ENCODE measurements around the gene FARP1.

FARP1 gene

DNA sequence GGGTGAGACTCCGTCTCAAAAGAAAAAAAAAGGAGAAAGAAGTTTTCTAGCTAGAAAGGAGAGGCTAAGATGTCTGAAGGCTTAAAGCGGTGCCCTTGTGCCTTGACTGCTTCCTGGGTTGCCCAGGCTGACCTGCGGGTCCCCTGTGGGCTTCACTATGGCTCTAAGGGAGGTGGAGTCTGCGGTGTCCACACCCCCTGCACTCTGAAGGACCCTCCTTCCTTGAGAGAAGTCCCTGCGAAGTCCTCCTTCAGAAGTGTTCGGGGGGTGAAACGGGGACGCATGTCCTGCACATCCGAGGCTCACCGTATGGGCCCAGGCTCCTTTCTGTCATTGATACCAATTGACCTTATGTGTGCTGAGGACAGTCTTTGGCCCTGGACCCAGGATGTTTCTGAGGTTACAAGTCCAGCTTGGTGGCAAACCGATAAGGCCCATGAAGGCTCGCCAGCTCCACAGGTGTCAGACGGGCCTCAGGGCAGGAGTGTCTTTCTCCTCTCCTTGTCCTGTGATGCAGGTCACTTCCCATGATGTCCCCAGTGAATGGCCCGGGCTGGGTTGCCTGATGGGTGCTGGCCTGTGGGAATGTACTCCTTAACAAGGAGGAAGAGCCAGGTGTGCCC, 45.8 kb downstream of the FARP1 start:
- no peak overlapping the region for H3K4me3 ChIP-seq (ENCODE audit: low read depth, low read length)
- TF ChIP-seq, protein P1, sequence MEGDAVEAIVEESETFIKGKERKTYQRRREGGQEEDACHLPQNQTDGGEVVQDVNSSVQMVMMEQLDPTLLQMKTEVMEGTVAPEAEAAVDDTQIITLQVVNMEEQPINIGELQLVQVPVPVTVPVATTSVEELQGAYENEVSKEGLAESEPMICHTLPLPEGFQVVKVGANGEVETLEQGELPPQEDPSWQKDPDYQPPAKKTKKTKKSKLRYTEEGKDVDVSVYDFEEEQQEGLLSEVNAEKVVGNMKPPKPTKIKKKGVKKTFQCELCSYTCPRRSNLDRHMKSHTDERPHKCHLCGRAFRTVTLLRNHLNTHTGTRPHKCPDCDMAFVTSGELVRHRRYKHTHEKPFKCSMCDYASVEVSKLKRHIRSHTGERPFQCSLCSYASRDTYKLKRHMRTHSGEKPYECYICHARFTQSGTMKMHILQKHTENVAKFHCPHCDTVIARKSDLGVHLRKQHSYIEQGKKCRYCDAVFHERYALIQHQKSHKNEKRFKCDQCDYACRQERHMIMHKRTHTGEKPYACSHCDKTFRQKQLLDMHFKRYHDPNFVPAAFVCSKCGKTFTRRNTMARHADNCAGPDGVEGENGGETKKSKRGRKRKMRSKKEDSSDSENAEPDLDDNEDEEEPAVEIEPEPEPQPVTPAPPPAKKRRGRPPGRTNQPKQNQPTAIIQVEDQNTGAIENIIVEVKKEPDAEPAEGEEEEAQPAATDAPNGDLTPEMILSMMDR (IDR thresholded peaks at IDR 0.05; ENCODE audit: borderline replicate concordance, insufficient read depth, low read depth, low read length), result no peak

GRCh38 chr13:98189841-98190505, 47.1 kb downstream of the FARP1 start:
- no peak overlapping the region for H3K4me3 ChIP-seq (ENCODE audit: low read depth, low read length)
- TF ChIP-seq, protein P1 (IDR thresholded peaks at IDR 0.05; ENCODE audit: borderline replicate concordance, insufficient read depth, low read depth, low read length), result no peak

DNA sequence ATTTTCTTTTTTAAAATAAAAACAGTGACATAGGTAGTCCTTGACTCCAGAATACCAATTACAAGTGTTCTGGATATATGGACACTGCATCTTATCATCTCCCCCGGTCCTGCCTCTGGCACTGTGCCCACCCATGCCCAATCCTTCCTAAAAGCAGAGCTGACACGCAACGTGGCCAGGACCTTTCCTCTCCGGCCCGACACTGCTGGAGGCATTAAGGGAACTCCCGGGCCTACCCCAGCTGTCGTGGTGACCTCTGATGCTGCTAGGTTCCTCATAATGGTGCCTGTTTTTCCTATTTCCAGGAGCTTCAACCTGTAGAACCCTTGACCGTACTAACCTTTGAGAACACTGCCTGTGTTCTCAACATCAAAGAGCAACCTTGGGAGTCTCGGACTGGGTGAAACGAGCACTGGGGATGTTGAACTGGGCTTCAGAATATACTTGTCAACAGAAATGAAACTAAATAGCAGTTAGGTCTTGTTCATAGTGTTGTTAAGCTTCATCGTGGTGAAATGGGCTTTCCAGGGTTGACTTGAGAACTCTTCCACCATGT, 48.1 kb downstream of the FARP1 start:
- no peak overlapping the region for H3K4me3 ChIP-seq (ENCODE audit: low read depth, low read length)
- TF ChIP-seq, protein P1 (IDR thresholded peaks at IDR 0.05; ENCODE audit: borderline replicate concordance, insufficient read depth, low read depth, low read length), result no peak

DNA sequence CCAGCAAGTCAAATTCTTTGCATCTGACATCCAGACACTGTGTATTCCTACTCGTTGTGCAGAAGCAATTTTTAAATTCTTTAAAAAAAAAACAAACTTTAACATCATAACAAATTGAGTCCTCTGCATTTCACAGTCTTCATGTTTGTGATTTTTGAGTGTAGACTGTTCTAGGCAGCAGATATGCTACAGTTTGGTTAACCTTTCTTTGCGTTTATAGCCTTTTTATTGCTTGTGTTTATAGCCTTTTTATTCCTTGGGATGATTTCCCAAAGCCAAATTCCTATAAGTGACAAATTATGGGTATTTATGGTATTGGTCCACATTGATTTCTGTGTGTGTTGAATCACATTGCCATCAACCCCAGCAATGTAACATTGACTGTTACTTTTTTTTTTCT, 49.1 kb downstream of the FARP1 start:
- TF ChIP-seq, protein P1 (IDR thresholded peaks at IDR 0.05; ENCODE audit: borderline replicate concordance, insufficient read depth, low read depth, low read length), result no peak
- H3K4me3 ChIP-seq (ENCODE audit: low read depth, low read length), result no peak overlapping the region

DNA sequence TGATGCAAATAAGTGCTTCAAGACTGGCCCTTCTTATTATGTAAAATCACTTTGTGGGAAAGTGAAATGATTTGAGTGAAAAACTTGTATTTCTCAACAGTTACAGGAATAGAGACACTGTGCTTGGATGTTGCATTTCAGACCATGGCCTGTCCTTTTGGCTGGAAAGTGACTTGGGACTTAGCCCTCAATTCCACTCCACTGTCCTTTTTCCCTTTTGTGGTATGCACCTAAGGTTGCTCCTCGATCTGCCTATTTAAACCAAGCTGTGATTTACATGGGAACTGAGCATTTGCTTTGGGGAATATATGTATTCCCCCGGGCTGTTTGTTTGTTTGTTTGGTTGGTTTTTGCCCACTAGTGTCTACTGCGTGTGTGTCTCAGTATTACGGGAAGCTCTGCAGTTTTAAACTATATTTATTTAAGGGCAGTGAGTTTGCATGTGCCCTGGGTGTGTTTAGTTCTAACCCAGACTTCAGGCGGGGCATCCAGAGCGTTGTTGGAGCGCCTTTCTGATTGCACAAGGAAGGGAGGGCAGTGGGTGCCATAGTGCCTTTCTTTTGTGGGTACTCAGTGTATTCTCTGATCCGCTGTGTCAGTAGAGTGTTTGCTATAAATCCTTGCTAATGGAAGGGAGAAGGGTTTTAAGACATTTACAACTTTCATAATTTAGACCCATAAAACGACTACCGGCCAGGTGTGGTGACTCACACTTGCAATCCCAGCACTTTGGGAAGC, 52.3 kb downstream of the FARP1 start:
- TF ChIP-seq, protein P1 (IDR thresholded peaks at IDR 0.05; ENCODE audit: borderline replicate concordance, insufficient read depth, low read depth, low read length), result no peak
- H3K4me3 ChIP-seq (ENCODE audit: low read depth, low read length), result no peak overlapping the region

- H3K4me3 ChIP-seq (ENCODE audit: low read depth, low read length), result no peak overlapping the region
- TF ChIP-seq, protein P1 (IDR thresholded peaks at IDR 0.05; ENCODE audit: borderline replicate concordance, insufficient read depth, low read depth, low read length), result no peak
Measured at GRCh38 chr13:98198683-98199082, 55.8 kb downstream of the FARP1 start.

All from GM12875 (cell line).